Activated T-cell treated with anti-CD3 and anti-CD28 coated beads, Interleukin-2, amount 50 U/mL, for 4 hours (primary cell): ENCODE measurements around the gene CNNM2. TPM values are rescaled to one million over a fixed set of nuclear protein-coding genes. Genes with fewer than 3 reads are reported as not detected.
"Not testable (repeated sequence)": the region's sequence is repeated elsewhere in the genome, so short reads cannot be mapped to it uniquely, and the experiment has no call there.

Experiments used
- ATAC-seq, 2 donors: fragments of 200-7000 bp; cut with Tn5 transposase; one replicate each; pipeline ENCODE4 v1.10.0; 2021
- DNase-seq: peaks from one replicate; pipeline ENCODE4 v3.0.0-alpha.2; 2020
- H3K27me3 Mint-ChIP-seq: one replicate; pipeline ENCODE4 v1.8.0; 2021; ENCODE audit warnings: low read depth, mixed read lengths
- H3K36me3 Mint-ChIP-seq: one replicate; pipeline ENCODE4 v1.8.0; 2022; ENCODE audit warnings: mixed read lengths; ENCODE audit not compliant: insufficient read depth
- H3K4me1 Mint-ChIP-seq: one replicate; pipeline ENCODE4 v1.8.0; 2021; ENCODE audit warnings: low read depth, mixed read lengths
- H3K4me3 Mint-ChIP-seq: one replicate; pipeline ENCODE4 v1.8.0; 2021; ENCODE audit warnings: mild to moderate bottlenecking, moderate library complexity, mixed read lengths
- H3K9me3 Mint-ChIP-seq: one replicate; pipeline ENCODE4 v1.8.0; 2021; ENCODE audit warnings: mixed read lengths
- total RNA-seq, 3 donors: library from RNA; stranded (reverse); gene quantifications; one replicate each; pipeline ENCODE4 v1.2.1, GENCODE V29; 2021

CNNM2 gene
- total RNA-seq, 3 donors from 2014 or later = 6.0 to 6.3 (median 6.1) TPM

GRCh38 chr10:102945449-102945848 lies 27.4 kb downstream of the CNNM2 start:
- Mint-ChIP-seq H3K9me3 (no peaks in the 10 kb centered on the region), H3K36me3 (peaks cover 9% of the 10 kb centered on the region), H3K4me3 (no peak overlapping the region), H3K27me3 (no peaks in the 10 kb centered on the region), H3K4me1 (no peaks in the 10 kb centered on the region)
- no peak for ATAC-seq
- DNase-seq = no peak

DNA sequence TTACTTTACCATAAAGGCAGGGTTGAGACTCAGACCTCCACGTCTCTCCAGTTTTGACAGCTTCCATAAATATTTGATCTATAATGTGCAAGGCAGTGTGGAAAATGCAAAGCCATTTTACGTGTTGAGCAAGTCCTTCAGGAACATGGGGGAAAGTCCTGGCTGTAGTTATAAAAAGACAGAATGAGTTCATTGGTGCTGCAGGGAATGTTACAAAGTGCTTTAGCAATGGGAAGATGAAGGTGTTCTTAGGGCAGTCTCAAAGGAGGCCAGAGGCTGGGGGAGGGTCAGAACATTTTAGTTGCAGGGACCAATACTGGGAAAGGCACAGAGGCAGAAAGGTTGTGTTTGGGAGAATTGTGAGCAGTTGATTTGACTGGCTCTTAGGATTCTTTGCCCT lies 27.9 kb downstream of the CNNM2 start:
- H3K9me3 Mint-ChIP-seq = no peaks in the 10 kb centered on the region
- H3K27me3 Mint-ChIP-seq = no peaks in the 10 kb centered on the region
- H3K36me3 Mint-ChIP-seq = peaks cover 8% of the 10 kb centered on the region
- no peak overlapping the region for H3K4me3 Mint-ChIP-seq
- ATAC-seq = no peak
- no peak for DNase-seq
- H3K4me1 Mint-ChIP-seq = no peaks in the 10 kb centered on the region

DNA sequence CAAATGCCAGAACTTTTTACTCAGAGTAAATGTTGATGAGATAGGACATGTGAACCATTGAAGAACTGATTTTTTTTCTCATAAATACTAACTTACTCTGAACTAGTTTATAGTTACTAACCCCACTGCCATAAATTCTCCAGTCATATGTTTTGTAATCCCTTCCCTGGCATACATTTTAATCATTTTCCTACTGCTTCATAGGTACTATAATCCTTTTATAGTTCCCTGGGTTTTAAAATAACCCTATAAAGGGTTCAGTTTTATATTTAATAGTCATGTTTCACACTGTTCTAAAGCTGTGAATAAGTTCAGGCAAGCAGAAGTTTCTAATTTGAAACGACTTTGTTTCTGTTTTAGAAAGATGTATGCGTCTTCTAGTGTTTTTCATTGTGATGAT lies 28.9 kb downstream of the CNNM2 start:
- no peak for DNase-seq
- no peaks in the 10 kb centered on the region for H3K9me3 Mint-ChIP-seq
- no peak for ATAC-seq
- H3K36me3 Mint-ChIP-seq = peaks cover 3% of the 10 kb centered on the region
- H3K4me3 Mint-ChIP-seq = no peak overlapping the region
- H3K4me1 Mint-ChIP-seq = no peaks in the 10 kb centered on the region
- no peaks in the 10 kb centered on the region for H3K27me3 Mint-ChIP-seq

- H3K4me3 Mint-ChIP-seq = no peak overlapping the region
- H3K9me3 Mint-ChIP-seq = no peaks in the 10 kb centered on the region
- DNase-seq (no peak), ATAC-seq (no peak)
- no peaks in the 10 kb centered on the region for H3K4me1 Mint-ChIP-seq
- no peaks in the 10 kb centered on the region for H3K27me3 Mint-ChIP-seq
- H3K36me3 Mint-ChIP-seq = peaks cover 2% of the 10 kb centered on the region
Observed at GRCh38 chr10:102948176-102948575, 30.1 kb downstream of the CNNM2 start.

DNA sequence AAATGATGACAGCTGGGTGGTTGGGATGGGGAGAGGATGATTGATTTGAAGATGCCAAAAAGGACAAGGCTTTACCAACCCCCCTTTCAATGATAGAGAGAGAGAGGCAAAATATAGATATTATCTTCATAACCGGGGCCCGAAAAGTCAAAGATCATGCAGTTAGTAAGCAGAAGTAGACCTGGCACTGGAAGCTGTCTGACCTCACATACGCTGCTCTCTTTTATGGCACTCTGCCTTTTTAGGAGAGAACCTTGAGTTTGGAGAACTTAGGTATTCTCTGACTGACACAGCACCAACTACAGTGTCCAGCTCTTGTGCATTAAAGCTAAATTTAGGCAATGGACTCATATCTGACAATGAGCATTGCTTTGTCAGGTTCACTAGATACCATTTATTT lies 30.7 kb downstream of the CNNM2 start:
- DNase-seq (no peak), ATAC-seq (no peak)
- no peaks in the 10 kb centered on the region for H3K9me3 Mint-ChIP-seq
- H3K4me1 Mint-ChIP-seq = no peaks in the 10 kb centered on the region
- H3K36me3 Mint-ChIP-seq = peaks cover 2% of the 10 kb centered on the region
- no peaks in the 10 kb centered on the region for H3K27me3 Mint-ChIP-seq
- H3K4me3 Mint-ChIP-seq = no peak overlapping the region

GRCh38 chr10:102949916-102950315 lies 31.8 kb downstream of the CNNM2 start:
- no peak for ATAC-seq
- Mint-ChIP-seq H3K4me1 (no peaks in the 10 kb centered on the region), H3K4me3 (no peak overlapping the region), H3K27me3 (no peaks in the 10 kb centered on the region), H3K36me3 (peaks cover 5% of the 10 kb centered on the region), H3K9me3 (no peaks in the 10 kb centered on the region)
- no peak for DNase-seq

DNA sequence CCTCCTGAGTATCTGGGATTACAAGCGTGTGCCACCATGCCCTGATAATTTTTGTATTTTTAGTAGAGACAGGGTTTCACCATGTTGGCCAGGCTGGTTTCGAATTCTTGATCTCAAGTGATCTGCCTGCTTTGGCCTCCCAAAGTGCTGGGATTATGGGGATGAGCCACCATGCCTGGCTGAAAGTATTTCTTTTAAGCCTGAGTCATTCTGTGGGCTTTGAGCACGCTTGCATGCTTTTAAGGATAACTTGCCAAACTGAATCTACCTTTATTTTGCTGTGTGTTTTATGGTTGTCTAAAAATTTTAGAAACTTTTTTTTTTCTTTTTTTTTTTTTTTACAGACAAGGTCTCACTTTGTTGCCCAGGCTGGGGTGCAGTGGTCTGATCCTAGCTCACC lies 33.2 kb downstream of the CNNM2 start:
- no peak overlapping the region for H3K4me3 Mint-ChIP-seq
- H3K4me1 Mint-ChIP-seq = no peaks in the 10 kb centered on the region
- no peaks in the 10 kb centered on the region for H3K27me3 Mint-ChIP-seq
- ATAC-seq (no peak), DNase-seq (no peak)
- H3K9me3 Mint-ChIP-seq = no peaks in the 10 kb centered on the region
- peaks cover 5% of the 10 kb centered on the region for H3K36me3 Mint-ChIP-seq

GRCh38 chr10:102959360-102959759 lies 41.3 kb downstream of the CNNM2 start:
- Mint-ChIP-seq H3K4me1 (no peaks in the 10 kb centered on the region), H3K27me3 (no peaks in the 10 kb centered on the region), H3K9me3 (no peaks in the 10 kb centered on the region), H3K4me3 (no peak overlapping the region), H3K36me3 (peaks cover 5% of the 10 kb centered on the region)
- ATAC-seq (no peak), DNase-seq (no peak)

DNA sequence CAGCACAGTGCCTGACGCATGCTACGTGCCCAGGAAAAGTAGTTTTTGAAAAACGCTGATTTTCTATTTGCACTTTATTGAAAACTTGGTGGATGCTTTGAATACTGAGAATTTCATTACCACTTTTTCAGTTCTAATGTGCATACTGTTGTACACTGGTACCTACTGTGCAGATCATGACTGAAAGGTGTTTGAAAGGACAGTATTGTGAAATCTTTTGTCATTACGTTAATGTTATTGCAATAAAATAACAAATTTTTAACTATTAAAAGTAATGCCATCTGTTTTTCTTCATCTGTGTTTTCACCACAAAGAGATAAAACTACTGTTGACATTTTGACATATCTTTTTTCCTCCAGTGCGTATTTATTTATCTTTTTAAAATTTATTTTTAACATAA lies 42.1 kb downstream of the CNNM2 start:
- H3K4me3 Mint-ChIP-seq = no peak overlapping the region
- DNase-seq (no peak), ATAC-seq (no peak)
- H3K9me3 Mint-ChIP-seq = no peaks in the 10 kb centered on the region
- H3K27me3 Mint-ChIP-seq = no peaks in the 10 kb centered on the region
- H3K4me1 Mint-ChIP-seq = no peaks in the 10 kb centered on the region
- H3K36me3 Mint-ChIP-seq = no peaks in the 10 kb centered on the region

DNA sequence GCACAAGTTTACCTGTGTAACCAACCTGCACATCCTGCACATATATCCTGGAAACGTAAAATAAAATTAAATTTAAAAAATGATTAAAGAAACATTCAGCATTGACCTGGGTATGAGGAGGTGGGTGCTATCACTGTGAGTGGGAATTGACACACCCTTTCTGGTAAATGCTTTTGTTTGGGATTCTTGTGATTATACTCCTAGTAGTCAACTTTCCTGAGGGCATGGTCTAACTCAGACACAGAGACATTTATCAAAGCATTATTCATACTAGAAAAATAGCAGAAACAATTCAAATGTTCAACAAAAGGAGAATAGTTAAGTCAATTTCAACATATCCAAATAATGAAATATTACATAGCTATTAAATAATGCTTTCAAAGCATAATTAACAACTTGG lies 44.2 kb downstream of the CNNM2 start:
- H3K4me3 Mint-ChIP-seq = no peak overlapping the region
- H3K9me3 Mint-ChIP-seq = no peaks in the 10 kb centered on the region
- no peak for ATAC-seq
- no peaks in the 10 kb centered on the region for H3K36me3 Mint-ChIP-seq
- H3K27me3 Mint-ChIP-seq = no peaks in the 10 kb centered on the region
- no peaks in the 10 kb centered on the region for H3K4me1 Mint-ChIP-seq
- DNase-seq = no peak

DNA sequence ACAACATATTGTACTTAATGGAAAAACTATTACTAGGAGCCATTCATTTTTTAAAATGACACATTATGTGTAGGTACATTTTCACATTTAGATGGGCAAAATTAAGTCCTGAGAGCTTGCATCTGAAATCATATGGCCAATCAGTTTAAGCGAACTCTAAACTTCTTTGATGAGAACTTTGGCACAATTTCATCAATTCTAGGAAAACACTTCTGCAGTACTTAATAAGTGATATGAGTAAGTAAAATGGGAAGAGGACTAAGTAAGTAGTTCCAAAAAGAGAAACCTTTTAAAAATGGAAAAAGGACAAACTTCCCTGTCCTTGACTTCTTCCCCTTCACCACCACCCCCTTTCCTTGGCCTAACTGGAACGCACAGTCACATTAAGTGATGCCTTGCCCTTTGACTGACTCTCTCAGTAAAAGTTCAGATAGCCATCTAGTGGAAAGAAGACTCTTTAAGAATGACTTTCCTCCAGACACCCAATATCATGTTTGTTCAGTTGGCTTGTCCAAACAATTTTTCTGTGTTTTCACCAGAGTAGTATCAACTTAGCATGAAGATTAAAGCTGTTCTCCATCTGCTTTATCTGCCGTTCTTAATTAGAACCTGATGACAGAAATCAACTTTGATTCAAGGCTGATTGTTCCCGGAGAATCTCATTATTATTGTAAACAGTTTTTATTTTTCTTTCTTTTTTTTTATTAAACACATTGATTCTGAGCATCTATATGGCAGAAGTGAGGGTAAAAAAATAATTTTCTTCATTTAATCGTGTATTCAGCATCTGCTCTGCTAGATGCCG lies 45.1 kb downstream of the CNNM2 start:
- H3K36me3 Mint-ChIP-seq = no peaks in the 10 kb centered on the region
- no peak for ATAC-seq
- DNase-seq = no peak
- H3K4me3 Mint-ChIP-seq = no peak overlapping the region
- no peaks in the 10 kb centered on the region for H3K4me1 Mint-ChIP-seq
- no peaks in the 10 kb centered on the region for H3K27me3 Mint-ChIP-seq
- no peaks in the 10 kb centered on the region for H3K9me3 Mint-ChIP-seq

- Mint-ChIP-seq H3K36me3 (no peaks in the 10 kb centered on the region), H3K4me1 (no peaks in the 10 kb centered on the region), H3K27me3 (no peaks in the 10 kb centered on the region), H3K9me3 (no peaks in the 10 kb centered on the region), H3K4me3 (no peak overlapping the region)
- ATAC-seq = no peak
- no peak for DNase-seq
Observed at GRCh38 chr10:102963756-102964025, 45.6 kb downstream of the CNNM2 start.

DNA sequence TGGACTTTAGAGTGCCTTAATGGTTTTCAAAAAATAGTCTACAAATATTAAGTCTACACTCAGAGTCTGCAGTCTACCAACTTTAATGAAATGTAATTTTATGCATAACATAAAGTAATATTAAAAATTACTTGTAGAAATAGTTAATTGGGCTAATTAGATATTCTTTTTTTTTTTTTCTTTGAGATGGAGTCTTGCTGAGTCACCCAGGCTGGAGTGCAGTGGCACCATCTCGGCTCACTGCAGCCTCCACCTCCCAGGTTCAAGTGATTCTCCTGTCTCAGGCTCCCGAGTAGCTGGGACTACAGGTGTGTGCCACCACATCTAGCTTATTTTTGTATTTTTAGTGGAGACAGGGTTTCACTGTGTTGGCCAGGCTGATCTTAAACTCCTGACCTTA lies 46.0 kb downstream of the CNNM2 start:
- not testable (repeated sequence) for DNase-seq, H3K27me3 Mint-ChIP-seq

DNA sequence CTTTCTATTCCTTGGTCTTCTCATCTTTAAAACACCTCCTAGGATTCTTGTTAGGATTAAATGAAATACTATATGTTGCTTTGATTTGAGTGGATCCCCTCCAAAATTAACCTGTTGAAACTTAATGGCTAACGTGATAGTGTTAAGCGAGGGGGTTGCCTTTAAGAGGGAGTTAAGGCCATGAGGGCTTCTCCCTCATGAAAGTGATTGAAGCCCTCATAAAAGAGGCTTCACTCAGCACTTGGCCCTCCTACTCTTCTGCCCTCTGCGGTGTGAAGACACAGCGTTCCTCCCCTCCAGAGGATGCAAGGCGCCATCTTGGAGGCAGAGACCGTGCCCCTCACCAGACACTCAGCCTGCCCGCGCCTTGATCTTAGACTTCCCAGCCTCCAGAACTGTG lies 46.6 kb downstream of the CNNM2 start:
- Mint-ChIP-seq H3K27me3 (no peaks in the 10 kb centered on the region), H3K4me1 (no peaks in the 10 kb centered on the region), H3K36me3 (no peaks in the 10 kb centered on the region), H3K4me3 (no peak overlapping the region), H3K9me3 (no peaks in the 10 kb centered on the region)
- DNase-seq = no peak
- ATAC-seq = no peak

More for the DNA sequence above, 46.0 kb downstream of the CNNM2 start:
- H3K9me3 Mint-ChIP-seq, H3K36me3 Mint-ChIP-seq, H3K4me1 Mint-ChIP-seq, ATAC-seq, H3K4me3 Mint-ChIP-seq: not testable (repeated sequence)

DNA sequence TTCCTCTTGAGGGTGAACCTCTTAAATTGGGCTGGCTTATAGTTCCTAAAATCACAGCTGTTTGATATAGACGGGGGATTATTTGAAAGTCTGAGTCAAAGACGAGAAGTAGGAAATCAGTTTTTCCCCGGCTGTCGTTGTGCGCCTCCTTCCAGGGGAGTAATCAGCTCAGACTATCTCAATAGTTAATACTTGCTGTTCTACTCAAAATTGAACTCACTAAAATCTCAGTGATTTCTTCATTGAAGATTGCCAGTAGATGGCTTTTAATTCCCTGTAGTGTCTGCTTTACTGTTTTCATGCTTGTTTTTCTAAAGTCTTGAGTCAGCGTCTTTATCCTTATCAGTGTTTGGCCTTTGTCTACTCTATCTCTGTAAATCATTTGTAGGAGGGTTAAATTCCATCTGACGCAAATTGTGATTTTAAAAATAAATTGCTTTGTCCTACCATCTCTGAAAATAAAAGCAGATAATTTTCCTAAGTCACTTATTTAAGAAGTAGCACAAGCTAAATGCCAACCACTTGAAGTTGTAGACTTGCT lies 47.3 kb downstream of the CNNM2 start:
- DNase-seq (no peak), ATAC-seq (no peak)
- no peaks in the 10 kb centered on the region for H3K9me3 Mint-ChIP-seq
- no peaks in the 10 kb centered on the region for H3K27me3 Mint-ChIP-seq
- H3K36me3 Mint-ChIP-seq = no peaks in the 10 kb centered on the region
- no peaks in the 10 kb centered on the region for H3K4me1 Mint-ChIP-seq
- no peak overlapping the region for H3K4me3 Mint-ChIP-seq
